Measurements from ENCODE around the gene ZSCAN30.

Gene ZSCAN30

DNA sequence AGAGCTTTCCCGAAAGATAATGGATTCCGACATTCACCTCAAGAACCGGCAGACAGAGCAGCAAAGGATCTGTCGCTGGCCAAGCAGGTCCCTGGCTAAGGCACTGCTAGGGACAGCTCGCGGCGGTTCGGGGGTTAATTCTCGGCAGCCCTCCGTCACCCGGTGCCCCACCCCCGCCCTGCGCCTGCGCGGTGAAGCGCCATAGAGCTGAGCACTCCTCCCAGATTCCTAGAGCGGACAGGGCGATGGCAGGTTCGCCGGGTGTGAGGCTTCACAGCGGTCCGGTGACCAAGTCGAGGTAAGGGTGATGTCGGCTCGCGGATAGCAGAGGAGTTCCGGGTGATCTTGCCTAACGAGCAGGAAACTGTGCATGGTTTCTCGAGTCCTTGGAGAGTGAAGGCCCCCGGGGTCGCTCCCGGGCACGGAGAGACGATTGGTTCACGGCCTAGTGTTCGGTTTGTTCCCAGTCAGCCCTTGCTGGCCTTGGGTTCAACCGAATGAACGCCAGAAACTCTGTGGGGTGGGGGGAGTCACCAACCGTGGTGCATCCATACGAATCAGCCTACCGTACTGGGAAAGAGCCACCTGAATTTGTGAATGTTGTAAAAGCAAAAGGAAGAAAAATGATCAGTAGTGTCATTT, at the start of gene ZSCAN30:
TSS of gene ZSCAN30 (minus strand) at position 136 of the 642 bp plus-strand sequence. CDS start 25,877 bp downstream, outside the sequence.
- in situ Hi-C loops (cut with MboI; ENCODE audit: low sequenced_read_pairs): no loop called here

DNA sequence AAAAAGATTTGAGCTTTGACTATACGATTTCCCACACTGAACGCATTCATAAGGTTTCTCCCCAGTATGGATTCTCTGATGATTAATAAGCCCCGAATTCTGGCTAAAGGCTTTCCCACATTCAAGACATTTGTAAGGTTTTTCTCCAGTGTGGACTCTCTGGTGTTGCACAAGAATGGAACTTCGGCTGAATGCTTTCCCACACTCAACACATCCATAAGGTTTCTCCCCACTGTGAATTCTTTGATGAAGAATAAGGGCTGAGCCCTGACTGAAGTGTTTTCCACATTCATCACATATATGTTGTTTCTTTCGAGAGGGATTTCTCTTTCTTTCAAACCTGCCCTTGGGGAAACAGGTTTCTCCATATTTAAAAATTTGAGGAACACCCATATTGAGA, 47.3 kb upstream of the ZSCAN30 start:
- in situ Hi-C loops (cut with MboI; ENCODE audit: low sequenced_read_pairs): no loop called here

DNA sequence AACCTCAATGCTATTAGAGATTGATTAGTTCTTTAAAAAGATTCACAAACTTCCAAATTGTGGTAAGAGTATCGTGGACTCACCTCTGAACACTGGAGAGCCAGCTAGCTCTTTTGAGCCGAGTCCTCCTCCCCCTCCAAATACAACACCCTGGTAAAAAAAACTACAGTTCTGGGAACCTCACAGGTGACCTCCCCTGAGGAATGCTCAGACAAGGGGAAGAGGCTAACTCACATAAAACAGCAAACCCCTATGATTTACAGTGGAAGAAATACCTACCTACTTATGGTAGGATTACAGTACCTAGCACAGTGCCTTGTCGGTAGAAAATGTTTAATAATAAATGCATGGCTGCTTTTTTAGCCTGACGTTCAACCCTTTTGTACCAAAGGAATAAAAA, 45.8 kb upstream of the ZSCAN30 start:
- in situ Hi-C loops (cut with MboI; ENCODE audit: low sequenced_read_pairs): no loop called here

DNA sequence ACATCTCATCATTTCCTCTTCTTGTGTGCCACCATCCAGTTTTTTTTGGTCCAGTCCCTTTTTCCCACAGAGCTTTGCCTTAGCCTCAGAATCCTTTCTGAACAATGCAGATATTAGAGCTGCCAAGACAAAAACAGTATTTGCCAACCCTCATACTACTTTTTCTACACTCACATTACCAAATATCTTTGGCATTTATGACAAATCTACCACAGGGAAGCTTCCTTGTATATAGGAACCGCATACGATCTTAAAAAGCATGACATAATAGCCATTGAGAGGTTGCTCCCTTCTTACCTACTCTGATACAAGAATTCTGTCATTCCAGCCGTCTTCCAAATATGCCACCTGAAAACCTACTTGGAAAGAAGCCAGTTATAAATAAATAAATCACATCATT, 44.8 kb upstream of the ZSCAN30 start:
- in situ Hi-C loops (cut with MboI; ENCODE audit: low sequenced_read_pairs): no loop called here

DNA sequence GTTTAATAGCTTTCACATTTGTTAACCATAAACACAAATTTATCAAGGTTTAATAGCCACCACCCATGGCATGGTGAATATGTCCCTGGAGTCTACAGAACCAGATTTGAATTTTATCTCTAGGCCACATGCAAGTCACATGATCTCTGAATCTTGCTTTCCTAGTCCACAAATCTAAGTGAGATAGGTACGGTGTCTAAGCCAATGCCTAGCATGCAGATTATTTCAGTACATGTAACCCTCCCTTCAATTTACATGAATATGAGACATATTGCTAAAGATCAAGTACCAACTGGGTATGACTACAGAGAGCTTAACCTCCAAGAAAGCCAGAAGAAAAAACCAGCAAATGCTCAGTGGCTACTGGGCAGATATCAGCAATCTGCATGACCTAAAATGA, 44.2 kb upstream of the ZSCAN30 start:
- in situ Hi-C loops (cut with MboI; ENCODE audit: low sequenced_read_pairs): no loop called here

DNA sequence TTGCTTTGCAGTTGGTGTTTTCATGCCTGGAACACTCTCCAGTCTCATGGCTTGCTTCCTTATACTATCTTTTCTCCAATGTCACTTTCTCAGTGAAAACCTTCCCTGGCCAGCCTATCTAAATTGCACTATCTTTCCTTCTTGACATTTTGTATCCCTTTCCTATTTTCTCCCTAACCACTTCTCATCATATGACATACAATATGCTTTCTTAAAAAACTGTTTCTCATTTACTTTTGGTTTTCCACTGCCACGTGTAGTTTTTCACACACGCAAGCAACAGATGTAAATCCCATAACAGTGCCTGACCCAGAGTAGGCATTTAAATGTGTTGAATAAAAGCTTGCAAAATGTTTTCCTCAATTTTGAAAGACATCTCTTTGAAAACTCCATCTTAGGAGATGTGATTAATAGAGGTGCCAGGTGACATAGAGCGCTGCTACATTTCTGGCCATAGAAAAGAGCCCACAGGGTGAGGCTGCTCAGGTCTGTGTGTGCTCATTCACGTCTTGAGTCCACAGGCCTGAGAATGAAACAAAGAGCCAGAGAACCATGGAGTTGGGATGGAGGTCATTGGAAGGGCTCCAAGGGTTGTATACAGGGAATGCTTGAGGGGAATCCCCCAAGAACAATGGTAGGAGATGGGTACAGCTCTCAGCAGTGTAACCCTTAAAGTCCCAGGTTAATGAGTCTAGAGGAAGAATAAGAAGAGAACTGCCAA, 41.5 kb upstream of the ZSCAN30 start:
- in situ Hi-C loops (cut with MboI; ENCODE audit: low sequenced_read_pairs): no loop called here

DNA sequence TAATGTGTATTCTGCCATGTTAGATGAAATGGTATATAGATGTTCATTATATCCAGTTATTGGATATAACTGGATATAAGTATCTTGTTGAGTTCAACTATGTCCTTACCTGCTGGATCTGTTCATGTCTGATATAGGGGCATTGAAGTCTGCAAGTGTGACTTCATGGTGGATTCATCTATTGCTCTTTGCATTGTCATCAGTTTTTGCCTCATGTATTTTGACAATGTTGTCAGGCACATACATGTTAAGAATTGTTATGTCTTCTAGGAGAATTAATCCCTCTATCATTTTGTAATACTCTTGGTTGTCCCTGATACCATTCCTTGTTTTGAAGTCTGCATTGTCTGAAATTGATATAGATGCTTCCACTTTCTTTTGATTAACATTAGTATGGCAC, 38.8 kb upstream of the ZSCAN30 start:
- in situ Hi-C loops (cut with MboI; ENCODE audit: low sequenced_read_pairs): no loop called here

DNA sequence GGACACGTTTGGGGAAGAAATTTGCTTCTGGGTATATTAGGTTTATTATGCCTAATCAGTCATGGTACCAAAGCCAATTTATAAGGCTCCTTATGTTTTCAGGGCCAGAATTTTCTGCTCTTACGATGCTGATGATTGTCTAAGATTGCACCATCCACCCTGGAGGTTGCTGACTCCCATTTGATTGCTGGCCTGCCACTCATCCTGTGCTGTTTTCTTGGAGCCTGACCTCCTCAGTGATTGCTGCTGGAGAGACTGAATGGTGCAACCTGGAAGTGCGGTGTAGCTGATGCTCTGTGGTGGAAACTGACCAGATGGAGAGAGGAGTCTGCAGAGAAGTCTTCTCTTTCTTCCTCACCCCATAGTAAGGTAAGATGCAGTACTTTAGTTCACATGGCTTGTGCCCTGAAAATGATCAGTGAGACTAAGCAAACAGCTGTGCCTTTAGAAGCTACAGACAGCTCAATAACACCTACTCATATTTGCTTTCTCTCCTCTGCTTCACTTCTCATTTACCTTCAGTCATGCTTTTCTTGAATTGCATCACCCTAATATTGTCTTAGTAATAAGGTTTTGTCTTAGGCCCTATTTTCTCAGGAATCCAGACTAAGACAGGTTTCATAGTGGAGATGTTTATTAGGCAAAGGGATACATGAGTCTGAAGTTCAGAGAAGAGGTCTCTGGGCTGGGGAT, 36.8 kb upstream of the ZSCAN30 start:
- in situ Hi-C loops (cut with MboI; ENCODE audit: low sequenced_read_pairs): no loop called here

DNA sequence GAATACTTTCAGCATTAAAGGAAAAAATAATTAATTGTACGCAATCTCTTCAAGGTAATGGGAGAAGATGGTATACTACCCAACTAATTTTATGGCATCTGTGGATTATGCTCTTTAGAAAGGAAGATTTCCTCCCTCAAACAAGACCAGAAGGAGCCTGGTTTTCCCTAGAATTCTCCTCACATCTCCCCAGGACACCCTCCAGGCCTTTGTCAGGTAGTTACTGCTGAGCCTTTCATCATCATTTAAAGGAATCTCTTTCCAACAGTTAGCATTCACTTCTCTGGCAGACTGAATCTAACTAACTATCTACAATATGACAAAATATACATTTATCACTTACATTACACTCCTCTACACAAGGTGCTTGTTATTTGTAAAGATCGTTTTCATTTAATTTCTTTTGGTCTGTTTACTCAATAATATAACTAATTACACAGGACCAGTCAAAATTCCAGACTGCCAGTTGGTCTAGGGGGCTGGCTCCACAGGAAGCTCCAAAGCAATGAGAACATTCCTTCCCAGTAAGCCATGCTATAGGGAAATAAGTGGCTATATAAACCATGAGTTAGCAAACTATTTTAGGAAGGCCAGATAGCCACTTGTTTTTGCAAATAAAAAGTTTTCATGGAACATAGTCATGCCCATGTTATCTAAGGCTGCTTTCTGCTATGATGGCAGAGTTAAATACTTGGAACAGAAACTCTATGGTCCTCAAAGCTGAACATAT, 35.1 kb upstream of the ZSCAN30 start:
- in situ Hi-C loops (cut with MboI; ENCODE audit: low sequenced_read_pairs): no loop called here

DNA sequence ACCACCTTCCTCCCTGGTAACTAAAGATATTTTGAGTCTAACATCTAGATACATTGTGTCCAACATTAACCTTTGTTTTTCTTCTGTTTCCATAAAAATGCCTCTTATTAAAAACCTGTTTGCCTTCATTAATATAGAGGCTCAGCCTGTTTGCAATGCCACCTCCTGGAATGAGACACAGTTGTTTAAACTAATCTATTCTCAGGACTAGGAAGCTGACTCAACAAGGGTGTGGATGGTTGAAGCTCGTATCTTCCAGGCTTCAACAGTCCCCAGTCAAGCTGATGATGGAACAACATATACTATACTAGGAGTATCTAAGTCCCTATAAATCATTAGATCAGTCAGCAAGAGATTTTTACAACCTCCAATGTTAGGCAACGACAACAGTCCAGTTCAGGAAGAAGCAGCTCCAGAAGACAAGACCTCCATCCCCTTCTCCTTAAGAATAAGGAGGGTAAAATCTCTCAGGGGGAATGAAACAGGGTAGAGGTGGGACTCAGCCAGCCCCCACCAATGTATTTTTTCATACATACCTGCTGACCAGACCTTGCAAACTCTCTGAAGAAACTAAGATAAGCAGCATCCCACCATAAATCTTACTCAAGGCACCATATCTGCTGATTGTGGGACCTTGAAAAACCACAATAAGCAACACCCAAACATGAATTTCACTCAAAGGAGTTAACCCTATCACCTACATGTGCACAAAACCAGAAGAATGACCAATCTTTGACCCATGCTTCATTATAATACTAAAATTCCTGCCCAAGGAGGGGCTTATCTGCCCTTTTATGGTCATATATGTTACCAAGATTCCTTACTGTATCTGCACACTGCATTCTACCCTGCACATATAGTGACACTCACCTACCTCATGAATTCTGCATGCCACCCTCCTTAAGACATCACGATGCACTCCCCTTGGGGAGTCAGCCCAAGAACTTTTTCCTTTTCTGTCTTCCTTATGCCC, 32.7 kb upstream of the ZSCAN30 start:
- in situ Hi-C loops (cut with MboI; ENCODE audit: low sequenced_read_pairs): no loop called here

DNA sequence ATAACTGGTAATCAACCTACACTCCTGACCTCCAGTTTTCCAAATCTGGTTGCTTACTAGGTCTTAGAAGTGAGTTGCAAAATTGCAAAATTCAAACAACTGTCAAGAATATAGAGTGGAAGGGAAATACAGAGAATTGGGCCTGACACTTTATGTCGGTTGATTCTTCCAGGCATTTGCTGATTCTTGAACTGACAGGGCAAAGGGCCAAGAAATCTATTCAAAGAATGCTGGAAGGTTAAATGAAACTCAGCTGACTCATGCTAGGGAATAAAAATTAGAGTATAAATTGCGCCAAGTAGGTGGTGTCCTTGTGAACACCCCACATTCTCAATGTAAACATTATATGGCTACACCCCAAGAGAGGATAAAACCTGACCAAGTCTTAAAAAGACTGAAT, 21.5 kb upstream of the ZSCAN30 start:
- in situ Hi-C loops (cut with MboI; ENCODE audit: low sequenced_read_pairs): no loop called here

DNA sequence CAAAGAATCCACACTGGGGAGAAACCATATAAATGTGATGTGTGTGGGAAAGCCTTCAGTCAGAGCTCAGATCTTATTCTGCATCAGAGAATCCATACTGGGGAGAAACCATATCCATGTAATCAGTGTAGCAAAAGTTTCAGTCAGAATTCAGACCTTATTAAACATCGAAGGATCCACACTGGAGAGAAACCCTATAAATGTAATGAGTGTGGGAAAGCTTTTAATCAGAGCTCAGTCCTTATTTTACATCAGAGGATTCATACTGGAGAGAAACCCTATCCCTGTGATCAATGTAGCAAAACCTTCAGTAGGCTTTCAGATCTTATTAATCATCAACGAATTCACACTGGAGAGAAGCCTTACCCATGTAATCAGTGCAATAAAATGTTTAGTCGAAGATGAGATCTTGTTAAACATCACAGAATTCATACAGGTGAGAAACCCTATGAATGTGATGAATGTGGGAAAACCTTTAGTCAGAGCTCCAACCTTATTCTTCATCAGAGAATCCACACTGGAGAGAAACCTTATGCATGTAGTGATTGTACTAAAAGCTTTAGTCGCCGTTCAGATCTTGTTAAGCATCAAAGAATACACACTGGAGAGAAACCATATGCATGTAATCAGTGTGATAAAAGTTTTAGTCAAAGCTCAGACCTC, 16.7 kb upstream of the ZSCAN30 start:
- in situ Hi-C loops (cut with MboI; ENCODE audit: low sequenced_read_pairs): no loop called here

DNA sequence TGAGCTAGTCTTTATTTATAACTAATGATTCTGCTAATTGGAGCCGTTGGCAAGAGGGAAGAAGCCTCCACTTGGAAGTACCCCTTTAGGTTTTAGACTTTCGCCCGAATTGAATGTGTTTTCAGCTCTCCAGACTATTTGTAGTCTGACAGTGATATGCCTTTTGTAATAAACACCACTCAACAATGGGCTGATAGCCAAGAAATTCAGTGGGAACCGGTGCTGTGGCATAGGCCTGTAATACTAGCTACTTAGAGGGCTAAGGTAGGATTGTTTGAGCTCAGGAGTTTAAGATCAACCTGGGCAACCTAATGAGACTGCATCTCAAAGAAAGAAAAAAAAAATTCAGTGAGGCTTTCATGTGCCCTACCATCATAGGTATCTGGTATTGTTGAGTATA, 13.6 kb upstream of the ZSCAN30 start:
- in situ Hi-C loops (cut with MboI; ENCODE audit: low sequenced_read_pairs): no loop called here

DNA sequence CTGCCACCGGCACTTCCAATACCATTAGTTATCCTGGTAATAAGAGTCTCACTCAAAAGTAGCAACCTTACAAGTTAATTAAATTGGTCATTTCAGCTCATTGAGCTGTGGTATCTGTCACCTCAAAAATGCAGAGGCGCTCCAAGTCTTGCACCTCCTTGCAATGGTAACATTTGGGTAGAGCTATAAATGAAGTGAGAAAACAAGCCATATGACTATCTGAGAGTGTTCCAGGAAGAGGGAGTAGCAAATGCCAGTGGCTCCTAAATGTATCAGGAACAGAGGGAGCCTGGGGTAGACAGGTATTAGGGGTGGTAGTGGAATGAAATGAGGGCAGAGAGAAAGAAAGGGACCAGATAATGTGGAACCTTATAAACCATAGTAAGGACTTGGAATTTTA, 6.0 kb upstream of the ZSCAN30 start:
- in situ Hi-C loops (cut with MboI; ENCODE audit: low sequenced_read_pairs): no loop called here

DNA sequence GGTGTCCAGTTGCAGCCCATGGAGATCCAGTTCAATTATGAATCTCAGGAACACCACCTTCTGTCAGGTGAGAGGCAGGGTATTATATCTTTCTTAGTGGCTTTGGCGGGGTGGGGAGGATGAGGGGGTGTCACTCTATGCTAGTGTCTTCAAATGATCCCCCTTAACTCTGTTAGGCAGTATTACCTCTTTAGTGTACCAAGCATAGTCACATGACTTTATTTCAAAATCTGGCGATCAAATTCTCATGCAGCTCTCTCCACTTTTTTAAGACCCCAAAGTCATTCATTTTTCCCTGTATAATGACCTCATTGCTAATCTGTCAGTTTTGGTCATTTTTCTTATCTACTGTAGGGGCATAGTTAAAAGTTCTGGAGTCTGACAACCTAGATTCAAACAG, 1.1 kb upstream of the ZSCAN30 start:
- in situ Hi-C loops (cut with MboI; ENCODE audit: low sequenced_read_pairs): no loop called here

DNA sequence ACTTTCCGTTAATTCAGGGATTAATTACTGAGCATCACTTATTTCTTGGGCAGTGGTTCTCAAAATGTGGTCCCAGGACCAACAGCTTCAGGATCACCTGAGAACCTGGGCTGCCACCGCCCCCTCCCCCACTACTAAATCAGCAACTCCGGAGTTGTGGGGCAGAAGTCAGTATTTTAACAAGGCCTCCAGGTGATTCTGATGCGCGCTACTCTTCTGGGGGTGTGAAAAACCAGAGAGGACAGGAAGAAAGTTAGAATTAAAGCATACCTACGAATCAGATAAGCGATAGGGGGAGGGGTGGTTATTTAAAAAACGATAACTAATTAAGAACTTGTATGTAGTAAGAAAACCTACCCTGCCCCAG, 319 bp downstream of the ZSCAN30 start:
- in situ Hi-C loops (cut with MboI; ENCODE audit: low sequenced_read_pairs): no loop called here

DNA sequence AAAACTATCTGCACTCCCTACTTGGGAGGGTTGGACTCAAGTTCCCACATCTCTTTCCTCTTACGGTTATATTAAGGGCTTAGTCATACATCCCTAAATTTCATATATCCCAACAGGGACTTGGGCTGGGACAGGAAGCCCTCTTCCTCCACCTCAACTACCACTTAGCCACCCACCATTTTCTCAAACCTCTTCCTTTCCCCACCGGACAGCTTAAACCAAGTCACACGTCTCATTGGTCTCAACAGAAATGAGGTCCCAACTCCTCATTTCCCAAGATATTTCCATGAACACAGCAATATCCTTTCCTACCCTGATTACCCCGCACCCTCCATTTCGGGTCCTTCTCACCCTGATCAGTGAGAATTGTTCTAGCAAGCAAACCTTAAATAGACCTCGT, 736 bp downstream of the ZSCAN30 start:
- in situ Hi-C loops (cut with MboI; ENCODE audit: low sequenced_read_pairs): no loop called here

DNA sequence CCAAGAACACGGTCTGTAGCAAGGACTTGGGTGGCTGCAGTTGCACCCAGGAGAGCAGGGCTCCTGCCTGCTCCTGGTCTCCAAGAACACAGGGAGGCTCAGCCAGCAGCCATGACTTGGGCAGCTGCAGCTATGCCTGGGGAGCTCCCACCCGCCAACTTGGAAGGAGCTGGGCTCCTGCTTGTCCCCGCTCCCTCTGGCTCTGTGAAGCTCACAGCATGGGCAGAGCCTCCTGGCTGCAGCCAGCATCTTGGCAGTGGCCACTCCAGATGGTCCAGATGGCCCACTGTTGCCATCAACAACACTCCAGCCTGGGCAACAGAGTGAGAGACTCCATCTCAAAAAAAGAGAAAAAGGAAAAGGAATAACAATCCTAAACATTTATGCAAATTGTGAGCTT, 5.2 kb downstream of the ZSCAN30 start:
- in situ Hi-C loops (cut with MboI; ENCODE audit: low sequenced_read_pairs): no loop called here

DNA sequence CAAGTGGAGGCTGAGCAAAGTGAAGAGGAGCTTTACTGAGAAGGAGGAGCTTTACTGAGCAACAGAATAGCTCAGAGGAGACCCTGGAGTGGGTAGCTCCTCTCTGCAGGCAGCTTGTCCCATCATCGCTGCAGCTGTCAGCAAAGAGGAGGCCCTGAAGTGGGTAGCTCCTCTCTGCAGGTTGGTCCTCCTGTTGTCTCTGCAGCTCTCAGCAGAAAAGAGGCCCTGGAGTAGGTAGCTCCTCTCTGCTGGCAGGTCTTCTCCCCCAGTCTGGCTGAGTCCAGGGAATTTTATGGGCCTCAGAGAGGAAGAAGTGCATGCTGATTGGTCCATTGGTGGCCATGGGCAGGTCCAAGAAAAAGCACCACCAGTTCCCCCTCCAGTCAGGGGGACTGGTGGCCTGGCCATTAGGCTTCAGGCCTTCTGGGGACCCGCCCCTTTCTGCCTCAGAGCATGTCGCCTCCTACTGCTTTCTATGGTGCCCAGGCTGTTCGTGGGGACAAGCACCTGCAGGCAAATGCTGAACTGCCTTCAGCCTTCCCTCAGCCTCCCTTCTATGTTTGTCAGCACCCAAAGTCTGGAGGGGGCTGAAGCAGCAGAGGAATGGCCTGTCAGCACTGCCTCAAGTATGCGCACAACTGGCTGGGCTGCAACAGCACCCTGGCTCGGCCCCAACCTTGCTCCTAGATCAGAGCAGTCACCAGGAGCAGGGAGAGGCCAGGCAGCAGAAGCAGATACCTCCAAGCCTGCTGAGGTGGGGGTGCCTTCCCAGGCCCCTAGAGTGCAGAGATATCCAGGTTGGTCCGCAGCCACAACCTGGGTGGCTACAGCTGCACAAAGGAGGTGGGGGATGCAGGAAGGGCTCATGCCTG, 5.9 kb downstream of the ZSCAN30 start:
- in situ Hi-C loops (cut with MboI; ENCODE audit: low sequenced_read_pairs): no loop called here
